GM23338 (cell line): ENCODE measurements around the gene SCN11A. TPM values are rescaled to one million over a fixed set of nuclear protein-coding genes. Genes with fewer than 3 reads are reported as not detected.

Source experiments
- ATAC-seq: fragments of 200-7000 bp; cut with Tn5 transposase; 3 replicates; pipeline ENCODE4 v1.9.1; 2020
- DNase-seq: peaks from one replicate; pipeline ENCODE4 v3.0.0-alpha.2; 2015; ENCODE audit warnings: low spot score
- H2AFZ ChIP-seq: fragments of 200-600 bp; sonication (generic); 2 replicates; pipeline ENCODE4 v1.8.0; 2016; ENCODE audit warnings: antibody characterized with exemption, mild to moderate bottlenecking, moderate library complexity
- H3F3A ChIP-seq: fragments of 200-600 bp; sonication (generic); replicated peaks from 2 replicates; pipeline ENCODE4 v1.8.0; 2017; ENCODE audit warnings: antibody characterized with exemption, mixed run types, low read depth
- H3K27ac ChIP-seq: fragments of 200-600 bp; sonication (generic); 2 replicates; pipeline ENCODE4 v1.6.1; 2016; ENCODE audit warnings: low read depth
- H3K27me3 ChIP-seq: fragments of 200-600 bp; sonication (generic); 2 replicates; pipeline ENCODE4 v1.8.0; 2016; ENCODE audit warnings: mild to moderate bottlenecking, mixed run types, moderate library complexity; ENCODE audit not compliant: insufficient read depth
- H3K36me3 ChIP-seq: fragments of 200-600 bp; sonication (generic); 2 replicates; pipeline ENCODE4 v1.8.0; 2016; ENCODE audit warnings: mild to moderate bottlenecking; ENCODE audit not compliant: insufficient read depth
- H3K4me1 ChIP-seq: fragments of 200-600 bp; sonication (generic); 2 replicates; pipeline ENCODE4 v1.8.0; 2016; ENCODE audit warnings: mild to moderate bottlenecking, moderate library complexity; ENCODE audit not compliant: insufficient read depth
- H3K4me2 ChIP-seq: fragments of 200-600 bp; sonication (generic); 2 replicates; pipeline ENCODE4 v1.7.1; 2017; ENCODE audit warnings: mixed run types
- H3K4me3 ChIP-seq: fragments of 200-600 bp; sonication (generic); 2 replicates; pipeline ENCODE4 v1.6.1; 2016; ENCODE audit warnings: mixed run types
- H3K79me2 ChIP-seq: fragments of 200-600 bp; sonication (generic); replicated peaks from 2 replicates; pipeline ENCODE4 v1.8.0; 2017; ENCODE audit warnings: mild to moderate bottlenecking; ENCODE audit not compliant: insufficient read depth
- H3K9me2 ChIP-seq: fragments of 200-600 bp; sonication (generic); 2 replicates; pipeline ENCODE4 v1.8.0; 2017; ENCODE audit not compliant: insufficient read depth
- H4K20me1 ChIP-seq: fragments of 200-600 bp; sonication (generic); replicated peaks from 2 replicates; pipeline ENCODE4 v1.8.0; 2017; ENCODE audit warnings: mild to moderate bottlenecking; ENCODE audit not compliant: insufficient read depth
- H3K27ac Mint-ChIP-seq: 2 replicates; pipeline ENCODE4 v1.8.0; 2020; ENCODE audit warnings: inconsistent platforms, mild to moderate bottlenecking, moderate library complexity, mixed read lengths
- H3K27me3 Mint-ChIP-seq: 3 replicates; pipeline ENCODE4 v1.8.0; 2022; ENCODE audit warnings: low read depth, mild to moderate bottlenecking, moderate library complexity, mixed read lengths, inconsistent platforms; ENCODE audit not compliant: insufficient read depth, poor library complexity
- H3K36me3 Mint-ChIP-seq: 3 replicates; pipeline ENCODE4 v1.8.0; 2021; ENCODE audit warnings: low read depth, mild to moderate bottlenecking, inconsistent platforms, moderate library complexity, mixed read lengths
- H3K4me1 Mint-ChIP-seq: 3 replicates; pipeline ENCODE4 v1.8.0; 2020; ENCODE audit warnings: mild to moderate bottlenecking, inconsistent platforms, mixed read lengths
- H3K4me3 Mint-ChIP-seq: 3 replicates; pipeline ENCODE4 v1.8.0; 2021; ENCODE audit warnings: moderate library complexity, mild to moderate bottlenecking, inconsistent platforms, mixed read lengths
- H3K9me3 Mint-ChIP-seq: 3 replicates; pipeline ENCODE4 v1.8.0; 2020; ENCODE audit warnings: moderate library complexity, mild to moderate bottlenecking, inconsistent platforms, mixed read lengths
- CREB1 ChIP-seq: fragments of 250-450 bp; sonication (Bioruptor Pico); IDR thresholded peaks from 2 replicates; pipeline ENCODE4 v1.5.0; 2020; ENCODE audit warnings: low read depth, mild to moderate bottlenecking, moderate library complexity
- CTCF ChIP-seq, 2 experiments: fragments of 200-600 bp in 1 of 2; sonication (generic) in 1 of 2; conservative IDR thresholded peaks; 2 replicates each; pipeline versions ENCODE4 v1.5.1 to v1.6.1; 2016 to 2017; ENCODE audit warnings: antibody characterized with exemption in 2 of 2, low read depth in 2 of 2, mild to moderate bottlenecking in 2 of 2, moderate library complexity in 1 of 2
- ETS1 ChIP-seq: IDR thresholded peaks from 2 replicates; pipeline ENCODE4 v1.6.1; 2016; ENCODE audit warnings: antibody characterized with exemption
- EZH2 ChIP-seq: fragments of 200-600 bp; sonication (generic); IDR thresholded peaks from one replicate; pipeline ENCODE4 v1.8.0; 2017; ENCODE audit warnings: antibody characterized with exemption, mild to moderate bottlenecking, low read depth; ENCODE audit not compliant: unreplicated experiment
- EZH2phosphoT487 ChIP-seq: fragments of 200-600 bp; sonication (generic); IDR thresholded peaks from one replicate; pipeline ENCODE4 v1.8.1; 2018; ENCODE audit warnings: antibody characterized with exemption; ENCODE audit not compliant: unreplicated experiment
- JUNB ChIP-seq: IDR thresholded peaks from one replicate; pipeline ENCODE4 v1.6.1; 2016; ENCODE audit warnings: antibody characterized with exemption; ENCODE audit not compliant: unreplicated experiment
- NANOG ChIP-seq: IDR thresholded peaks from 2 replicates; pipeline ENCODE4 v1.6.1; 2016; ENCODE audit warnings: antibody characterized with exemption, borderline replicate concordance
- POLR2AphosphoS5 ChIP-seq: IDR thresholded peaks from 2 replicates; pipeline ENCODE4 v1.6.1; 2016; ENCODE audit warnings: antibody characterized with exemption, low read depth
- REST ChIP-seq: IDR thresholded peaks from one replicate; pipeline ENCODE4 v1.6.1; 2018; ENCODE audit warnings: antibody characterized with exemption; ENCODE audit not compliant: unreplicated experiment
- STAT1 ChIP-seq: IDR thresholded peaks from one replicate; pipeline ENCODE4 v1.6.1; 2016; ENCODE audit warnings: antibody characterized with exemption; ENCODE audit not compliant: unreplicated experiment
- ZNF114 ChIP-seq: fragments of 250-450 bp; sonication (Bioruptor Pico); IDR thresholded peaks from 2 replicates; pipeline ENCODE4 v1.5.0; 2020; ENCODE audit warnings: mild to moderate bottlenecking, moderate library complexity
- ZNF331 ChIP-seq: fragments of 250-450 bp; sonication (Bioruptor Pico); IDR thresholded peaks from 2 replicates; pipeline ENCODE4 v1.5.0; 2020; ENCODE audit warnings: low read depth, mild to moderate bottlenecking, moderate library complexity
- ZNF462 ChIP-seq: fragments of 250-450 bp; sonication (Bioruptor Pico); IDR thresholded peaks from 2 replicates; pipeline ENCODE4 v1.5.0; 2020; ENCODE audit warnings: mild to moderate bottlenecking, moderate library complexity
- polyA plus RNA-seq: library from polyadenylated mRNA; unstranded; fragments of >200 nt; fragmentation: Nextera tagmentation; extraction: Ambion mirVana; gene quantifications from 2 replicates; pipeline ENCODE4 v1.2.1, GENCODE V29; 2016
- total RNA-seq: library from RNA; depleted of rRNA; stranded (reverse); fragments of >200 nt; shearing (Covaris generic); gene quantifications from 2 replicates; pipeline ENCODE4 v1.2.3, GENCODE V29; 2014

Gene SCN11A
- total and polyA plus RNA-seq, 2 experiments from 2014 or later = 0.05 to 0.14 TPM

- H3K27ac Mint-ChIP-seq = no peak overlapping the region
- peaks cover 27% of the 10 kb centered on the region for H3K36me3 ChIP-seq
Observed at GRCh38 chr3:39094851-39095677, 43.3 kb upstream of the SCN11A start.

More at GRCh38 chr3:39094851-39095677, 43.3 kb upstream of the SCN11A start:
- Histone ChIP-seq H3K4me2 (no peak overlapping the region), H2AFZ (no peak overlapping the region), H3K4me3 (no peak overlapping the region), H4K20me1 (no peaks in the 10 kb centered on the region; the same call in 1 of the 2 replicates), H3K27ac (no peak overlapping the region), H3K9me2 (no peaks in the 10 kb centered on the region), H3F3A (no peaks in the 10 kb centered on the region), H3K27me3 (no peaks in the 10 kb centered on the region), H3K79me2 (no peaks in the 10 kb centered on the region), H3K4me1 (no peaks in the 10 kb centered on the region)
- H3K36me3 Mint-ChIP-seq = peaks cover 40% of the 10 kb centered on the region
- ATAC-seq (no peak), DNase-seq (no peak)
- no peak overlapping the region for H3K4me3 Mint-ChIP-seq
- H3K27me3 Mint-ChIP-seq = peaks cover 4% of the 10 kb centered on the region
- H3K4me1 Mint-ChIP-seq = no peaks in the 10 kb centered on the region; the same call in 2 of the 3 replicates
- no peaks in the 10 kb centered on the region for H3K9me3 Mint-ChIP-seq
- TF ChIP-seq NANOG (no peak), ZNF462 (no peak), STAT1 (no peak), POLR2AphosphoS5 (no peak), REST (no peak), CREB1 (CRISPR knock-in tag) (no peak), ZNF331 (CRISPR knock-in tag) (no peak), EZH2 (no peak), ETS1 (no peak), JUNB (no peak), EZH2phosphoT487 (no peak), ZNF114 (CRISPR knock-in tag) (no peak), CTCF (conservative IDR thresholded peaks at IDR 0.05; ENCODE audit: low read depth in 2 of 2) (no peak)
